Measurements from ENCODE around the gene LCP1. TPM values are rescaled to one million over a fixed set of nuclear protein-coding genes. Genes with fewer than 3 reads are reported as not detected.

The LCP1 gene
- total RNA-seq, 1 donor from 2014 or later, result not detected

DNA sequence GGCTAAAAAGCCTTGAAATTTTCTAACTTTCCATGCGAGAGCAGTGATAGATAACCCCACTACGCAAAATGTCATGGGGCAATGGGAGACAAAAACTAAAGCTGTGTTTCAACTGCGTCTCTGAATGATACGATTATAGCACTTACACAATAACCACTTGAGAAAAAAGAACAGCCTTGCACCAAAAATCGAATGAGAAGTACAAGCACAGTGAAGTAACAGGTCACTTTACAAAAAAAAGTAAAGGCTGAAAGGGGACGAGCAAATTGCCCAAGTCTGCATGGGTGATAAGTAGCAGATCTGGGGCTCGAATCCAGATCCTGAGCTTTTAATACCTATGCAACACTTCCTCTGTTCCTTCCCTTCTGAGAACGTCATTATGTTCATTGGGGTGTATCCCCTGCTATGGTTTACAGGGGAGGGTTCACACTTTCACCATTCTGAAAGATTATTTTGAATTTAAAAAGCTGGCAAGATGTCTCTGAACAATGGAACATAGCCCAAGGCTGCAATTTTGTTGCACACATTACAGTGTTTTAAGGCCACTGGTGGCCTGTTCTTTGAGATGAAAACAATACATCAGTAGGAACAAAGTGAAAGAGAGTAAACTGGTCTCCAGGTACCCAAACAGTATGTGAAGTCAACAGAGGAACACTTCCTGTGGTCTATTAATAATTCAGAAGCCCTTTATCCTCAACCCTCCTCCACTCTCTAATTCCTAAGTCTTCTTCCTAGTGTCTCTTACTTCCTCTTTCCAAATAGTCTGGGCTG lies 80.3 kb downstream of the LCP1 start:
- H3K9me3 Mint-ChIP-seq (ENCODE audit: unreplicated experiment), result no peaks in the 10 kb centered on the region
- no peak overlapping the region for H3K27ac Mint-ChIP-seq (ENCODE audit: unreplicated experiment)
- no peak overlapping the region for H3K4me3 Mint-ChIP-seq (ENCODE audit: unreplicated experiment)
- DNase-seq (ENCODE audit: extremely low spot score, unreplicated experiment), result no peak
- H3K27me3 Mint-ChIP-seq (ENCODE audit: unreplicated experiment), result peaks cover 24% of the 10 kb centered on the region
- H3K36me3 Mint-ChIP-seq (ENCODE audit: unreplicated experiment), result no peaks in the 10 kb centered on the region
- TF ChIP-seq, protein P1, sequence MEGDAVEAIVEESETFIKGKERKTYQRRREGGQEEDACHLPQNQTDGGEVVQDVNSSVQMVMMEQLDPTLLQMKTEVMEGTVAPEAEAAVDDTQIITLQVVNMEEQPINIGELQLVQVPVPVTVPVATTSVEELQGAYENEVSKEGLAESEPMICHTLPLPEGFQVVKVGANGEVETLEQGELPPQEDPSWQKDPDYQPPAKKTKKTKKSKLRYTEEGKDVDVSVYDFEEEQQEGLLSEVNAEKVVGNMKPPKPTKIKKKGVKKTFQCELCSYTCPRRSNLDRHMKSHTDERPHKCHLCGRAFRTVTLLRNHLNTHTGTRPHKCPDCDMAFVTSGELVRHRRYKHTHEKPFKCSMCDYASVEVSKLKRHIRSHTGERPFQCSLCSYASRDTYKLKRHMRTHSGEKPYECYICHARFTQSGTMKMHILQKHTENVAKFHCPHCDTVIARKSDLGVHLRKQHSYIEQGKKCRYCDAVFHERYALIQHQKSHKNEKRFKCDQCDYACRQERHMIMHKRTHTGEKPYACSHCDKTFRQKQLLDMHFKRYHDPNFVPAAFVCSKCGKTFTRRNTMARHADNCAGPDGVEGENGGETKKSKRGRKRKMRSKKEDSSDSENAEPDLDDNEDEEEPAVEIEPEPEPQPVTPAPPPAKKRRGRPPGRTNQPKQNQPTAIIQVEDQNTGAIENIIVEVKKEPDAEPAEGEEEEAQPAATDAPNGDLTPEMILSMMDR (IDR thresholded peaks at IDR 0.05), result no peak
- no peaks in the 10 kb centered on the region for H3K4me1 Mint-ChIP-seq (ENCODE audit: unreplicated experiment)

DNA sequence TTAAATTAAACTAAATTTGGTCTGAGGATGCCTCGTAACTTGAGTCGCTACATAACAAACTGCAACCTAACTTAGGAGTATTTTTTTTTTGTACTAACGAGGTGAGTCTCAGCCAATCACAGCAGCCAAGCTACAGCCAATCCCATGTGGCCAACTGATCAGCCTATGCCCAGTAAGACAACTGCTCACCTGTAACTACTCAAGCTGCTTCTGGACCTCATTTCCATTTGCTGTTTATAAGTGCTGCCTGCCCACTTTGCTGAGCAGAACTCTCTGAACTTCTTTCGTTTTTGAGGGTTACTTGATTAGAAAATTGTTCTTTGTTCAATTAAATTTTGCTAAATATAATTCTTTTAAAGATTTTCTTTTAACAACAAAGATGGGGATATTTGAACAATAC lies 81.0 kb downstream of the LCP1 start:
- Mint-ChIP-seq H3K4me1 (ENCODE audit: unreplicated experiment) (no peaks in the 10 kb centered on the region), H3K9me3 (ENCODE audit: unreplicated experiment) (no peaks in the 10 kb centered on the region), H3K27ac (ENCODE audit: unreplicated experiment) (no peak overlapping the region), H3K4me3 (ENCODE audit: unreplicated experiment) (no peak overlapping the region), H3K36me3 (ENCODE audit: unreplicated experiment) (no peaks in the 10 kb centered on the region), H3K27me3 (ENCODE audit: unreplicated experiment) (peaks cover 21% of the 10 kb centered on the region)
- no peak for DNase-seq (ENCODE audit: extremely low spot score, unreplicated experiment)
- TF ChIP-seq, protein P1 (IDR thresholded peaks at IDR 0.05), result no peak

DNA sequence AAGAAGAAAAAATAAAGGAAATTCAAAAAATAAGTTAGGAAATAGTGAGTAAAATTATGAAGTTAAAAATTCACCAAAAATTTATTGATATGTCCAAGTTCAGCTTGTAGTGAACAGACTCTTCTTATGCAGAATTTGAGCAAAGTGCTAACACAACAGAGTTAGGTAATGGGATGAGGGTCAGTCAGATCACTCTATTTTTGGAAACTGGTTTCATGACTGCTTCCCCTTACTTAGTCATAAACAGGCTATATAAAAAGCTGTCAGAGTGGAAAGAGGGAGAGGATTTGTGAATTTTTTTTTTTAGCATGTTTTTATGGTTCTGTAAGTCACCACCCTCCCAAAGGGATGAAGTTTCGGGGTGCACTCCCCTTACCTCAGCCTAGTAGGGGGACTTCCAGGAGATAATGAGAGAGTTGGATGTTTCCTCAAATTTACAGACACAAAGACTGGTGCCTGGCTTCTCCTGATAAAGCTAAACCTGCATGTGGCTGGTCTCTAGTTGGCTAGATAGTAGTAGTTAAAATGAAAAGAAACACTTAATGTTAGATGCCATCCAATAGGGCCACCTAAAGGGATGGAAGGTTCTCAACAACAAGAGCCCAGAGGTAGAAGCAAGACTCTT lies 81.7 kb downstream of the LCP1 start:
- Mint-ChIP-seq H3K36me3 (ENCODE audit: unreplicated experiment) (no peaks in the 10 kb centered on the region), H3K4me3 (ENCODE audit: unreplicated experiment) (no peak overlapping the region), H3K9me3 (ENCODE audit: unreplicated experiment) (no peaks in the 10 kb centered on the region), H3K27me3 (ENCODE audit: unreplicated experiment) (peaks cover 21% of the 10 kb centered on the region), H3K4me1 (ENCODE audit: unreplicated experiment) (no peaks in the 10 kb centered on the region), H3K27ac (ENCODE audit: unreplicated experiment) (no peak overlapping the region)
- TF ChIP-seq, protein P1 (IDR thresholded peaks at IDR 0.05), result no peak
- DNase-seq (ENCODE audit: extremely low spot score, unreplicated experiment), result no peak

DNA sequence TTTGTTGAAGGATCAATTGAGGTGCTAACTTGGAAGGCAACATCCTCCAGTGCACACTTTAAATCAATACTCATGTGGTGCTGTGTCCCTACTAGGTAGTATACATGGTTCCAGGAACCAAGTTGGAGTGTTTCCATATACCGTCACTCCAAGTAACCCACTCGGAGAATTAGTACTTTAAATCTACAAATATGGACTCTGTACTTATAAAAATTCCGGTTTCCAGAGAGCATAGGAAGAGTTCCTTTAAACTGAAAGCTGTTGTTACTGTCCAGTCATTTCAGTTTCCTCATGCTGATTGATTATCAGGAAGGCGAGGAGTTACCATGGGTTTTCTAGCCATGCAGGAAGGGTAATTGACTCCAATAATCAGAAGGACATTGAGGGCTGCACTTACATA lies 84.3 kb downstream of the LCP1 start:
- peaks cover 19% of the 10 kb centered on the region for H3K27me3 Mint-ChIP-seq (ENCODE audit: unreplicated experiment)
- no peak for DNase-seq (ENCODE audit: extremely low spot score, unreplicated experiment)
- H3K4me1 Mint-ChIP-seq (ENCODE audit: unreplicated experiment), result no peaks in the 10 kb centered on the region
- no peak overlapping the region for H3K27ac Mint-ChIP-seq (ENCODE audit: unreplicated experiment)
- TF ChIP-seq, protein P1 (IDR thresholded peaks at IDR 0.05), result no peak
- no peak overlapping the region for H3K4me3 Mint-ChIP-seq (ENCODE audit: unreplicated experiment)
- H3K36me3 Mint-ChIP-seq (ENCODE audit: unreplicated experiment), result no peaks in the 10 kb centered on the region
- H3K9me3 Mint-ChIP-seq (ENCODE audit: unreplicated experiment), result no peaks in the 10 kb centered on the region

DNA sequence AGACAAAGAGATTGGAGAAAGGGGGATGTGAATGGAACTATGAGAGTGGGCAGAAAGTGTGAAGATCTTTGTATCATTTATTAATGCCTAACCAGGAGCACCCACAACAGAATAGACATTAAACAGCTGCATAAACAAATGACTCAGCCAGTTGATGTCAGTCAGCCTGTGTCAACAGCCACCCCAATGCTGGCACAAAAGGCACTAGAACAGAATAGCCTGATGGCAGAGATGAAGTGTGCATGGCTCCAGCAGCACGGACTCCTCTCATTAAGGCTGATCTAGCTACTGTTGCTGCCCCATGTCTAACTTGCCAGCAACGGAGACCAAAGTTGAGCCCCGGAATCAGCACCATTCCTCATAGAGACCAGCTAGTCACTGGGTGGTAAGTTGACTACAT lies 85.0 kb downstream of the LCP1 start:
- H3K4me1 Mint-ChIP-seq (ENCODE audit: unreplicated experiment), result no peaks in the 10 kb centered on the region
- no peak overlapping the region for H3K4me3 Mint-ChIP-seq (ENCODE audit: unreplicated experiment)
- no peak overlapping the region for H3K27ac Mint-ChIP-seq (ENCODE audit: unreplicated experiment)
- H3K27me3 Mint-ChIP-seq (ENCODE audit: unreplicated experiment), result peaks cover 25% of the 10 kb centered on the region
- no peak for DNase-seq (ENCODE audit: extremely low spot score, unreplicated experiment)
- H3K9me3 Mint-ChIP-seq (ENCODE audit: unreplicated experiment), result no peaks in the 10 kb centered on the region
- no peaks in the 10 kb centered on the region for H3K36me3 Mint-ChIP-seq (ENCODE audit: unreplicated experiment)
- TF ChIP-seq, protein P1 (IDR thresholded peaks at IDR 0.05), result no peak
